MM.1S (cell line): Measurements from ENCODE around the gene RPN2.

Source experiments
- DNase-seq: peaks from one replicate; pipeline ENCODE4 v3.0.0-alpha.2; 2015
- H2AFZ ChIP-seq: fragments of 300-600 bp; sonication (generic); 2 replicates; pipeline ENCODE4 v1.6.0; 2016; ENCODE audit warnings: antibody characterized with exemption, low read length
- H3F3A ChIP-seq: fragments of 300-600 bp; sonication (generic); 2 replicates; pipeline ENCODE4 v1.6.1; 2016; ENCODE audit warnings: mild to moderate bottlenecking, antibody characterized with exemption, low read length, moderate library complexity, mixed read lengths; ENCODE audit not compliant: insufficient read depth
- H3K27ac ChIP-seq: fragments of 300-600 bp; sonication (generic); 2 replicates; pipeline ENCODE4 v1.5.1; 2016; ENCODE audit warnings: mild to moderate bottlenecking, low read length
- H3K27me3 ChIP-seq: fragments of 300-600 bp; sonication (generic); replicated peaks from 2 replicates; pipeline ENCODE4 v1.6.0; 2016; ENCODE audit warnings: low read length; ENCODE audit not compliant: insufficient read depth
- H3K36me3 ChIP-seq: fragments of 300-600 bp; sonication (generic); replicated peaks from 2 replicates; pipeline ENCODE4 v1.6.1; 2016; ENCODE audit warnings: mild to moderate bottlenecking, low read length, mixed read lengths; ENCODE audit not compliant: insufficient read depth
- H3K4me1 ChIP-seq: fragments of 300-600 bp; sonication (generic); 2 replicates; pipeline ENCODE4 v1.6.1; 2016; ENCODE audit warnings: low read length, mixed read lengths
- H3K4me2 ChIP-seq: fragments of 300-600 bp; sonication (generic); 2 replicates; pipeline ENCODE4 v1.6.0; 2016; ENCODE audit warnings: low read depth, low read length
- H3K4me3 ChIP-seq: fragments of 300-600 bp; sonication (generic); 2 replicates; pipeline ENCODE4 v1.5.1; 2016; ENCODE audit warnings: low read length, mixed read lengths
- H3K79me2 ChIP-seq: fragments of 300-600 bp; sonication (generic); 2 replicates; pipeline ENCODE4 v1.6.1; 2016; ENCODE audit warnings: mixed run types, low read length, mixed read lengths
- H3K9ac ChIP-seq: fragments of 300-600 bp; sonication (generic); 2 replicates; pipeline ENCODE4 v1.6.1; 2016; ENCODE audit warnings: low read length, mixed read lengths
- H3K9me2 ChIP-seq: fragments of 300-600 bp; sonication (generic); replicated peaks from 2 replicates; pipeline ENCODE4 v1.6.1; 2016; ENCODE audit warnings: mild to moderate bottlenecking, low read length, mixed read lengths; ENCODE audit not compliant: insufficient read depth
- H3K9me3 ChIP-seq: fragments of 300-600 bp; sonication (generic); replicated peaks from 2 replicates; pipeline ENCODE4 v1.6.1; 2016; ENCODE audit warnings: mild to moderate bottlenecking, low read length, mixed read lengths; ENCODE audit not compliant: insufficient read depth
- H4K20me1 ChIP-seq: fragments of 300-600 bp; sonication (generic); 2 replicates; pipeline ENCODE4 v1.6.1; 2016; ENCODE audit warnings: mild to moderate bottlenecking, low read length, moderate library complexity, mixed read lengths; ENCODE audit not compliant: insufficient read depth
- CTCF ChIP-seq: fragments of 300-600 bp; sonication (generic); IDR thresholded peaks from 2 replicates; pipeline ENCODE4 v1.5.1; 2016; ENCODE audit warnings: antibody characterized with exemption, low read length, mixed read lengths
- EZH2 ChIP-seq: fragments of 300-600 bp; sonication (generic); optimal IDR thresholded peaks from 2 replicates; pipeline ENCODE3; 2017; ENCODE audit warnings: low read depth, mild to moderate bottlenecking, antibody characterized with exemption, low read length, mixed read lengths
- EZH2phosphoT487 ChIP-seq: fragments of 300-600 bp; sonication (generic); IDR thresholded peaks from 2 replicates; pipeline ENCODE4 v1.6.1; 2018; ENCODE audit warnings: antibody characterized with exemption, low read length

Gene RPN2

GRCh38 chr20:37253087-37253486 lies 74.0 kb downstream of the RPN2 start:
- H3K4me3 ChIP-seq = no peak overlapping the region
- no peaks in the 10 kb centered on the region for H4K20me1 ChIP-seq
- H3K4me1 ChIP-seq = no peaks in the 10 kb centered on the region
- H3K9me2 ChIP-seq = no peaks in the 10 kb centered on the region
- no peaks in the 10 kb centered on the region for H3K79me2 ChIP-seq
- no peak overlapping the region for H3K4me2 ChIP-seq
- TF ChIP-seq EZH2phosphoT487 (no peak), CTCF (no peak), EZH2 (no peak)
- no peak overlapping the region for H2AFZ ChIP-seq
- no peak overlapping the region for H3K27ac ChIP-seq
- H3K9ac ChIP-seq = no peak overlapping the region
- no peaks in the 10 kb centered on the region for H3F3A ChIP-seq
- H3K9me3 ChIP-seq = no peaks in the 10 kb centered on the region
- no peak for DNase-seq
- no peaks in the 10 kb centered on the region for H3K36me3 ChIP-seq
- 0 out of 2 replicates have a peak, but pooled peaks cover 3% of the 10 kb centered on the region for H3K27me3 ChIP-seq

GRCh38 chr20:37254114-37254878 lies 75.2 kb downstream of the RPN2 start:
- 0 out of 2 replicates have a peak, but pooled peaks cover 3% of the 10 kb centered on the region for H3K27me3 ChIP-seq
- H3K9me2 ChIP-seq = no peaks in the 10 kb centered on the region
- H3K9ac ChIP-seq = no peak overlapping the region
- H3K79me2 ChIP-seq = no peaks in the 10 kb centered on the region
- H4K20me1 ChIP-seq = no peaks in the 10 kb centered on the region
- H3K9me3 ChIP-seq = no peaks in the 10 kb centered on the region
- no peak for DNase-seq
- H3K27ac ChIP-seq = no peak overlapping the region
- H3K4me3 ChIP-seq = no peak overlapping the region
- TF ChIP-seq CTCF = no peak
- no peak for TF ChIP-seq EZH2phosphoT487
- TF ChIP-seq EZH2 = no peak
- no peak overlapping the region for H3K4me2 ChIP-seq
- no peaks in the 10 kb centered on the region for H3K36me3 ChIP-seq
- no peaks in the 10 kb centered on the region for H3K4me1 ChIP-seq
- no peak overlapping the region for H2AFZ ChIP-seq
- H3F3A ChIP-seq = no peaks in the 10 kb centered on the region

- Histone ChIP-seq H3K4me2 (no peak overlapping the region), H3K36me3 (no peaks in the 10 kb centered on the region), H3K9ac (no peak overlapping the region), H3F3A (no peaks in the 10 kb centered on the region), H3K9me2 (no peaks in the 10 kb centered on the region), H3K79me2 (no peaks in the 10 kb centered on the region), H4K20me1 (no peaks in the 10 kb centered on the region), H3K9me3 (no peaks in the 10 kb centered on the region), H3K27me3 (0 out of 2 replicates have a peak, but pooled peaks cover 8% of the 10 kb centered on the region), H3K4me1 (no peaks in the 10 kb centered on the region), H3K27ac (no peak overlapping the region), H3K4me3 (no peak overlapping the region), H2AFZ (no peak overlapping the region)
- TF ChIP-seq EZH2 (no peak), EZH2phosphoT487 (no peak)
- DNase-seq = no peak
Observed at GRCh38 chr20:37256286-37256685, 77.2 kb downstream of the RPN2 start.

GRCh38 chr20:37257530-37257929 lies 78.4 kb downstream of the RPN2 start:
- no peak overlapping the region for H3K4me3 ChIP-seq
- 0 out of 2 replicates have a peak, but pooled peaks cover 8% of the 10 kb centered on the region for H3K27me3 ChIP-seq
- no peaks in the 10 kb centered on the region for H3K36me3 ChIP-seq
- H3K9me3 ChIP-seq = no peaks in the 10 kb centered on the region
- H3K9me2 ChIP-seq = no peaks in the 10 kb centered on the region
- no peaks in the 10 kb centered on the region for H3K4me1 ChIP-seq
- no peak overlapping the region for H3K4me2 ChIP-seq
- H3K9ac ChIP-seq = no peak overlapping the region
- no peak overlapping the region for H3K27ac ChIP-seq
- H3F3A ChIP-seq = no peaks in the 10 kb centered on the region
- H2AFZ ChIP-seq = no peak overlapping the region
- no peak for DNase-seq
- H3K79me2 ChIP-seq = no peaks in the 10 kb centered on the region
- TF ChIP-seq EZH2 (no peak), CTCF (no peak), EZH2phosphoT487 (no peak)
- no peaks in the 10 kb centered on the region for H4K20me1 ChIP-seq
